Ishikawa (cell line): ENCODE measurements around the gene ITGBL1.

ENCODE experiments used
- CREB1 ChIP-seq: IDR thresholded peaks from 2 replicates; pipeline ENCODE4 v1.6.1; 2012; ENCODE audit warnings: low read depth
- YY1 ChIP-seq: IDR thresholded peaks from 2 replicates; pipeline ENCODE4 v1.6.1; 2012; ENCODE audit warnings: low read depth
- TF ChIP-seq, protein P1 (sequence below): IDR thresholded peaks from 2 replicates; pipeline ENCODE4 v1.6.1; 2012; ENCODE audit warnings: low read depth, mild to moderate bottlenecking
- TF ChIP-seq, protein P2 (sequence below): IDR thresholded peaks from 2 replicates; pipeline ENCODE4 v1.6.1; 2012

DNA sequence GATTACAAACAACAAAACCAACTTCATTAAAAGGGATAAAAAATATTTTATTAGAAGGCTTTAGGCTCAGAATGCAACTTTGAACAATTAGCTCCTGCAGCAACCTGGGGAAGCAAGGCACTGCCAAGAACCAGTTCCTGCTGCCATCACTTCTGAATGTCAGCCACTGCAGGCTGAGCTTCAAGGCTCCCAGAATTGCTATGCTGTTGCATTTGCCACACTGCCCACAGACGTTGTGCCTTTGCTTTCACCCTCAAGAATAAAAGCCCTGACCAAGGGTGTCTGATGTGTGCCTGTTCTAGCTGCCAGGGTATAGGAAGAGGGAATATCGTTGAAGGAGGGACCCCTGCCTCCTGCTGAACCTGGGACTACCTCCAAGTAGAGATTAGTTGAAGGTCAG is 238.4 kb downstream of the ITGBL1 start:
- TF ChIP-seq YY1, result no peak
- TF ChIP-seq, protein P1, sequence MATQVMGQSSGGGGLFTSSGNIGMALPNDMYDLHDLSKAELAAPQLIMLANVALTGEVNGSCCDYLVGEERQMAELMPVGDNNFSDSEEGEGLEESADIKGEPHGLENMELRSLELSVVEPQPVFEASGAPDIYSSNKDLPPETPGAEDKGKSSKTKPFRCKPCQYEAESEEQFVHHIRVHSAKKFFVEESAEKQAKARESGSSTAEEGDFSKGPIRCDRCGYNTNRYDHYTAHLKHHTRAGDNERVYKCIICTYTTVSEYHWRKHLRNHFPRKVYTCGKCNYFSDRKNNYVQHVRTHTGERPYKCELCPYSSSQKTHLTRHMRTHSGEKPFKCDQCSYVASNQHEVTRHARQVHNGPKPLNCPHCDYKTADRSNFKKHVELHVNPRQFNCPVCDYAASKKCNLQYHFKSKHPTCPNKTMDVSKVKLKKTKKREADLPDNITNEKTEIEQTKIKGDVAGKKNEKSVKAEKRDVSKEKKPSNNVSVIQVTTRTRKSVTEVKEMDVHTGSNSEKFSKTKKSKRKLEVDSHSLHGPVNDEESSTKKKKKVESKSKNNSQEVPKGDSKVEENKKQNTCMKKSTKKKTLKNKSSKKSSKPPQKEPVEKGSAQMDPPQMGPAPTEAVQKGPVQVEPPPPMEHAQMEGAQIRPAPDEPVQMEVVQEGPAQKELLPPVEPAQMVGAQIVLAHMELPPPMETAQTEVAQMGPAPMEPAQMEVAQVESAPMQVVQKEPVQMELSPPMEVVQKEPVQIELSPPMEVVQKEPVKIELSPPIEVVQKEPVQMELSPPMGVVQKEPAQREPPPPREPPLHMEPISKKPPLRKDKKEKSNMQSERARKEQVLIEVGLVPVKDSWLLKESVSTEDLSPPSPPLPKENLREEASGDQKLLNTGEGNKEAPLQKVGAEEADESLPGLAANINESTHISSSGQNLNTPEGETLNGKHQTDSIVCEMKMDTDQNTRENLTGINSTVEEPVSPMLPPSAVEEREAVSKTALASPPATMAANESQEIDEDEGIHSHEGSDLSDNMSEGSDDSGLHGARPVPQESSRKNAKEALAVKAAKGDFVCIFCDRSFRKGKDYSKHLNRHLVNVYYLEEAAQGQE, result no peak
- TF ChIP-seq, protein P2, sequence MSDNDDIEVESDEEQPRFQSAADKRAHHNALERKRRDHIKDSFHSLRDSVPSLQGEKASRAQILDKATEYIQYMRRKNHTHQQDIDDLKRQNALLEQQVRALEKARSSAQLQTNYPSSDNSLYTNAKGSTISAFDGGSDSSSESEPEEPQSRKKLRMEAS, result no peak
- TF ChIP-seq CREB1, result no peak
